ENCODE results near the gene JUNB. TPM values are rescaled to one million over a fixed set of nuclear protein-coding genes. Genes with fewer than 3 reads are reported as not detected.

JUNB gene
- total and polyA plus RNA-seq, 2 of the 8 experiments (the other 6 are each of a cell fraction or from before 2014, with no cell fraction given), result 7.4 to 10.0 TPM

DNA sequence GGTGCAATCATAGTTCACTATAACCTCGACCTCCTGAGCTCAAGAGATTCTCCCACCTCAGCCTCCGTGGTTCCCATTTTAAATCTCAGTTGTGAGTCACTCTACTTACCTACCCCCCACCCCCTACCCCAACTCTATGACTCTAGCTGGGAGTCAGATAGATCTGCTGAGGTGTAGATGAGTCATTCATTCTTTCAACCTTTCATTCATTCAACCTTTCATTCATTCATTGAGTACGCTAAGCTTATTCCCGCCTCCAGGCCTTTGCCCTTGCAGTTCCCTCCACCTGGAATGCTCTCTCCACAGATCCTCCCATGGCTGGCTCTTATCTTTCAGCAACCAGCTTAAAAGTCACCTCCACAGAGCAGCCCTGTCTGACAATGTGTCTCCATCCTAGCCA lies 45.9 kb downstream of the JUNB start:
- FAIRE-seq, result no peak
- peak overlapping the region; percentile 75; the same call in 1 of the 2 replicates for H2BK12ac ChIP-seq (ENCODE audit: low read depth, low read length)
- H3K4me1 ChIP-seq (replicated peaks in 1 of 4; ENCODE audit: control insufficient read depth in 3 of 4, insufficient read depth in 4 of 4, low read length in 3 of 4), result peaks cover 8 to 49% (median 21%) of the 10 kb centered on the region in 4 experiments
- no peak overlapping the region for H4K5ac ChIP-seq (ENCODE audit: insufficient read length, low read depth, low read length)
- no peak for DNase-seq (ENCODE audit: low read depth in 1 of 2, low spot score in 2 of 2)
- H3K79me1 ChIP-seq (ENCODE audit: low read depth, low read length), result peaks cover 6% of the 10 kb centered on the region
- H3K79me2 ChIP-seq (ENCODE audit: control insufficient read depth in 1 of 2, insufficient read depth in 2 of 2, low read length in 2 of 2), result peaks cover 0 to 4% of the 10 kb centered on the region in 2 experiments; a peak in 2 of 4 replicates
- no peak overlapping the region for H3K18ac ChIP-seq (ENCODE audit: extremely low read depth, low read length)
- no peak overlapping the region for H2BK20ac ChIP-seq (ENCODE audit: low read length)
- H3K27me3 ChIP-seq (replicated peaks in 1 of 4; ENCODE audit: control insufficient read depth in 3 of 4, extremely low read depth in 1 of 4, insufficient read depth in 3 of 4, low read length in 3 of 4), result peaks cover 0 to 13% (median 9%) of the 10 kb centered on the region in 4 experiments; a peak in 5 of 7 replicates
- no peak overlapping the region for H4K91ac ChIP-seq (replicated peaks; ENCODE audit: insufficient read length, low read length)
- ChIA-PET CTCF (ENCODE audit: partially characterized antibody) (interaction anchor here (0.6 to 1.5 kb wide), 10 partner anchors 7 to 76 kb away, joined by 3 to 18 read pairs (median 3); partner anchors contain the start of gene KLF1), POLR2A (ENCODE audit: partially characterized antibody) (interaction anchor here (0.7 to 1.4 kb wide), 6 partner anchors 11 to 100 kb away, joined by 3 to 5 read pairs (median 4); partner anchors contain the start of gene THSD8)
- peaks cover 22% of the 10 kb centered on the region for H3K23me2 ChIP-seq (ENCODE audit: low read depth, low read length)
- no peak overlapping the region for H3K56ac ChIP-seq (replicated peaks; ENCODE audit: insufficient read length, low read depth, low read length)
- no peak overlapping the region for H2AFZ ChIP-seq (ENCODE audit: low read length)
- no peak overlapping the region for H3K9ac ChIP-seq (replicated peaks in 1 of 4; ENCODE audit: extremely low read depth in 1 of 4, low read depth in 3 of 4, low read length in 3 of 4)
- H3K27ac ChIP-seq (ENCODE audit: low read depth, low read length), result no peak overlapping the region
- H3K23ac ChIP-seq (ENCODE audit: insufficient read length), result no peak overlapping the region
- H3K4me2 ChIP-seq (ENCODE audit: insufficient read depth in 1 of 2, low read depth in 2 of 2, low read length in 2 of 2), result no peak overlapping the region; a peak in 1 of 4 replicates
- H2BK15ac ChIP-seq (ENCODE audit: low read length), result no peak overlapping the region
- H3K14ac ChIP-seq (ENCODE audit: insufficient read length), result no peak overlapping the region
- H2BK5ac ChIP-seq (ENCODE audit: low read depth, low read length), result no peak overlapping the region
- no peaks in the 10 kb centered on the region for H3K36me3 ChIP-seq (ENCODE audit: control insufficient read depth in 2 of 4, insufficient read depth in 4 of 4, low read length in 3 of 4)
- WGBS, 2 experiments (ENCODE audit: extremely low coverage in 1 of 2, insufficient coverage in 1 of 2, insufficient read length in 1 of 2, insufficient replicate concordance in 2 of 2, low coverage in 1 of 2, low lambda C conversion rate in 2 of 2, missing lambda C conversion rate in 1 of 2), result 78% methylated on average over 4 of the region's 4 CpGs; no CpG with 5 or more reads in 1 of the 2 experiments
- TF ChIP-seq KDM1A (IDR thresholded peaks at IDR 0.05; ENCODE audit: borderline replicate concordance, low read length), result 0 out of 2 replicates have a peak, but pooled peaks have one; percentile 25
- TF ChIP-seq SP2 (IDR thresholded peaks at IDR 0.05; ENCODE audit: low read length), result no peak
- no peak overlapping the region for H4K8ac ChIP-seq (ENCODE audit: extremely low read depth, insufficient read depth, low read length)
- no peak overlapping the region for H2BK120ac ChIP-seq (replicated peaks; ENCODE audit: low read depth, low read length)
- no peak overlapping the region for H3K4me3 ChIP-seq (ENCODE audit: extremely low read depth in 1 of 4, insufficient read depth in 2 of 4, low read depth in 3 of 4, low read length in 4 of 4)
- H4K20me1 ChIP-seq (replicated peaks in 1 of 2; ENCODE audit: control insufficient read depth in 1 of 2, insufficient read depth in 2 of 2, low read length in 2 of 2), result peaks cover 4 to 20% of the 10 kb centered on the region in 2 experiments
- no peaks in the 10 kb centered on the region for H3K9me3 ChIP-seq (ENCODE audit: insufficient read depth in 2 of 2, low read depth in 1 of 2, low read length in 1 of 2)
- H3K4ac ChIP-seq (replicated peaks; ENCODE audit: insufficient read length, low read depth, low read length), result no peak overlapping the region
- H2AK5ac ChIP-seq (ENCODE audit: low read depth, low read length), result no peak overlapping the region
